T-helper 1 cell (primary cell): ENCODE data around the gene ETF1.
A peak's percentile ranks its signal among the peaks of the same experiment; 100 is the strongest.

Experiments
- DNase-seq, 5 donors: peaks; one replicate each; pipeline ENCODE4 v3.0.0-alpha.2; 2012 to 2020

The ETF1 gene

GRCh38 chr5:138563340-138564118 lies 20.5 kb upstream of the ETF1 start:
- DNase-seq = no peak

- DNase-seq = no peak
Observed at GRCh38 chr5:138560971-138561370, 17.9 kb upstream of the ETF1 start.

GRCh38 chr5:138559937-138560336 lies 16.9 kb upstream of the ETF1 start:
- DNase-seq = no peak

GRCh38 chr5:138557677-138558076 lies 14.6 kb upstream of the ETF1 start:
- DNase-seq = no peak

GRCh38 chr5:138554143-138554542 lies 11.1 kb upstream of the ETF1 start:
- DNase-seq = no peak

GRCh38 chr5:138553437-138554095 lies 10.5 kb upstream of the ETF1 start:
- DNase-seq = no peak

GRCh38 chr5:138552657-138553056 lies 9.6 kb upstream of the ETF1 start:
- DNase-seq = no peak

- no peak for DNase-seq
Observed at GRCh38 chr5:138549414-138549813, 6.4 kb upstream of the ETF1 start.

- DNase-seq = no peak
Observed at GRCh38 chr5:138545919-138546562, 3.0 kb upstream of the ETF1 start.

GRCh38 chr5:138544181-138545134 lies 1.4 kb upstream of the ETF1 start:
- peak in 1 of 5 donors; percentile 26 for DNase-seq

GRCh38 chr5:138543730-138544104 lies 681 bp upstream of the ETF1 start:
- no peak for DNase-seq

- peak in 1 of 5 donors; percentile 15 for DNase-seq
Observed at GRCh38 chr5:138542180-138542955, 668 bp downstream of the ETF1 start.

GRCh38 chr5:138541511-138542179 lies 1.4 kb downstream of the ETF1 start:
- DNase-seq = no peak

- no peak for DNase-seq
Observed at GRCh38 chr5:138539791-138540190, 3.2 kb downstream of the ETF1 start.

- DNase-seq = no peak
Observed at GRCh38 chr5:138538943-138539627, 4.0 kb downstream of the ETF1 start.

- DNase-seq = peak in 1 of 5 donors; percentile 12
Observed at GRCh38 chr5:138536665-138537315, 6.2 kb downstream of the ETF1 start.

GRCh38 chr5:138536215-138536614 lies 6.8 kb downstream of the ETF1 start:
- DNase-seq = no peak

- DNase-seq = no peak
Observed at GRCh38 chr5:138533973-138534941, 8.8 kb downstream of the ETF1 start.

- DNase-seq = no peak
Observed at GRCh38 chr5:138529812-138530211, 13.2 kb downstream of the ETF1 start.
